Erythroblast (primary cell): ENCODE data around the gene EPN2.
A peak's percentile ranks its signal among the peaks of the same experiment; 100 is the strongest.

Source experiments
- DNase-seq, 2 experiments: peaks; one replicate each; lab custom pipeline; 2025; lab: John Stamatoyannopoulos, UW
- GATA1 ChIP-seq: IDR thresholded peaks from 2 replicates; pipeline ENCODE4 v1.6.1; 2011; ENCODE audit warnings: low read depth, mild to moderate bottlenecking, control low read depth, low read length, moderate library complexity
- POLR2A ChIP-seq: IDR thresholded peaks from 2 replicates; pipeline ENCODE4 v1.6.1; 2011; ENCODE audit warnings: mild to moderate bottlenecking, low read length

EPN2 gene

DNA sequence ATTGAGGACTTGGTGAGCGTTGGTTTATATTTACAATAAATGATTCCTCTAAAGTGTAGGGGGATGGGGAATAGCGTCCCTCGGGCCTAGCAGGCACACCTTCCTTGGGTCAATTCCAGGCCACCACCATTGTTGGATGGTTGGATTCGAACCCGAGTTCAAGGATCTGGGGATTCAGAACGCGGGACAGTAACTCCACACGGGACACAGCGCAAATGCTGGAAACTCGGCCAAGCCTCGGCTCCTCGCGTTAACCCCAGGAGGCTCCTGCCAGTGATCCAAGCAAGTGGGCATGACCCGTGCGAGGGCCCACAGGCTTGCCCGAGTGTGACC is 124.7 kb downstream of the EPN2 start:
- TF ChIP-seq GATA1 (no peak), POLR2A (no peak)
- no peak for DNase-seq

DNA sequence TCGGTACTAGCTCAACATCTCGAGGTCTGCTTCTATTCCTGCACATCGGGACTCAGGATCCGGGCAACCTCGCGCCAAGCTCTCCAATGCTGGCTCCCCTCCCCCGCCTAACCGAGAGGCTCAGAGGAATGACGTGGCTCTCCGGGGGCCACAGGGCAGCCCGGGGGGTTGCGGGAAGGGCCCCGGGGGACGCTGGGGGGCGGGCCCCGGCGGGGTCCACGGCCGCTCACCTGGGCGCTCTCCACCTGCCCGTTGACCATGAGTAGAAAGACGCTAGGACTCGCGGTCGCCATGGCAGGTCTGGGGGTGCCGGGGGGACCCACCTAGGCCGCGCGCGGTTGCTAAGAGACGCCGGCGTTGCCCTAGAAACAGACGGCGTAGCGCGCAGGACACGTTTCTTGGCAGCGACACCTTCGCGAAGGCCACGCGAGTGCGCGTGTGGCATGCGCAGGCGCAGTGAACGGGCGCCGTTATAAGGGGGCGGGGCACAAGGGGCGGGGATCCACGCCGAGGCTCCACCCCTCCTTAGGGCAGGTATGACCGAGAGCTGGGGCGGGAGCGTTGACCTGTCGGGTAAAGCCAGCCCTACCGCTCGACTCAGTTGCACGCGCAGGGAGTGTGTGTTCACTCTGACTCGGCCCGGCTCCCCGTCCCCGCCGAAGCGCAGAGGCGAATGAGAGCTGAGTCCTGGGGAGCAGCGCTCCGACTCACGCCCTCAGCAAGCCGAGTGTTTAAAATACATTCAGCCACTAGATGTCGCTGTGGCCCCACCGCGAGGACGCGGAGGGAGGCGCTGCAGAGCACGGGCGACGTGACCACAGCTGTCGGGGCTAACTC is 125.3 kb downstream of the EPN2 start, which contains the start of gene B9D1:
B9D1 (minus strand) TSS at position 447 of the 837 bp plus-strand sequence; CDS start at position 293, 154 bp downstream.
- peak; percentile 95 to 98 for DNase-seq
- TF ChIP-seq GATA1 (no peak), POLR2A (no peak)

DNA sequence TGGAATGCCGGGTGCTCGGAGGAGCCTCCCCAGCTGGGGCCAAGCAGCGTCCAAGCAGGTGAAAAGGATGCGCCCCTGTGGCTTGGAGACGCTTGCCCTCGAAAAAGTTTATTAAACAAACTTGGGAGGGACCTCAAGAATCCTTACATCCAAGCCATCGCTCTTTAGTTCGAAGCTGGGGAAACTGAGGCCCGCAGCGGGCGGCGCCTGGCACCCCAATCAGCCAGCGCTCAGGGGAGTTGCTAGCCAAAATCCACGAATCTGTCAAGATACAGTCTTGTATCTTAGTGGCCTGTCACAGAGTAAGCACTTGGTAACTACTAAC is 125.9 kb downstream of the EPN2 start:
- no peak for TF ChIP-seq POLR2A
- no peak for TF ChIP-seq GATA1
- no peak for DNase-seq

DNA sequence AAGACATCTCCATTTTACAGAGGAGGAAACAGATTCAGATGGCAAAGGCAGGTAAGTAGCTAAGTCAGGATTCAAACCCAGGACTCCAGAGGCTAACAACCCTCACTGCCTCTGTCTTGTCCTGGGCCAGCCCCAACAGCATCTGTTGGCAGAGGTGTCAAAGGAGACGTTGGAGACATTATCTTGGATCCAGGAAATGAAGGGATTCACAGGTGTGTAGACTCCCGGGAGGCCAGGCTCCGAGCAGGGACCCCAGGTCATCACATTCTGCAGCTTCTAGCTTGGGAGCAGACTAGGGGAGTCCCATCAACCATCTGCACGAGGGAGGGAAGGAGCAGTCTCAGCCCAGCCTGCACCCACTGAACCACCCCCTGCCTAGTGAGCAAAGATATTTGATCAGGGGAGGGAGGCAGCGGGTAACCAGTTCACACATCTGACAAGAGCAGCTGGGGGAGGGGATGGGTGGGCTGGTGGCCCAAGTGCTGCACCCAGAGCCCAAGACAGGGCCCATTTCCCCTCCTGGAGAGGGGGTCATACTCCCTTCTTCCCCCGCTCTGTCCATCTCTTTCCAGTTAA is 126.4 kb downstream of the EPN2 start:
- TF ChIP-seq POLR2A, result no peak
- DNase-seq, result no peak

DNA sequence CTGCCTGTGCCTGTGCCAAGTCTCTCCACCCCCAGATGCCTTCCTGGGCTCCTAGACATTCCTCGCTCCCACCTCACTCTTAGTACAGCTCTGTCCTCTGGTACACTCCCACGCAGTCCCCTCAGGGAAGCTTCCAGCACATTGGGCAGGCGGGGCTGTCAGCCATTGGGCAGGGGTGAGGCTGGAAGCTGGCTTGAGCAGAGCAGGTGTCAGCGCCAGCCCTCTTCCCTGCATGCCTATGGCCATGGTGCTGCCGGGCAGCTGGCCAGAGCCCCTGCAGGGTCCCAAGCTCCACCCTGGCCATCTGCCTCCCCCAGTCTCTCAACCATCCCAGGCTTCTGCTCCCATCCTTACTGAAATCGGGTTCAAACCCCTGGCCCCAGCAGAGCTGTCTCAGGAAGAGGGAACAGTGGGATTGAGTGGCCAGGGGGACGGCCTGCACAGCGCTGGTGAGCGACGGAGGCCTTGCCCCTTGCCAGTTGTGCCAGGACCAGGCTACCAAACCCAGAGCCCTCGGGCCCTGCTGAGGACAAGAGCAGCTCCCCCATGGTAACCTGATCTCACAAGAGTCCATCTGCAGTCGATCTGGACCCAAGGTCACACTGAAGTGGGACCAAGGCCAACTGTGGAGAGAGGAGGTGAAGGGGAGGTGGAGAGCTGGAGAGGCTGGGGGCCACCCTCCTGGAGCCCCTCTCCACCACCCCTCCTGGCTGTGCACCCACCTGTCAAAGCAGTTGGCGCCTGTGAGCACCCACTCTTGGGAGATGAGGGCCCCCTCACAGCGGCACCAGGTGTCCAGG is 127.7 kb downstream of the EPN2 start:
- TF ChIP-seq POLR2A, result no peak
- DNase-seq, result no peak

DNA sequence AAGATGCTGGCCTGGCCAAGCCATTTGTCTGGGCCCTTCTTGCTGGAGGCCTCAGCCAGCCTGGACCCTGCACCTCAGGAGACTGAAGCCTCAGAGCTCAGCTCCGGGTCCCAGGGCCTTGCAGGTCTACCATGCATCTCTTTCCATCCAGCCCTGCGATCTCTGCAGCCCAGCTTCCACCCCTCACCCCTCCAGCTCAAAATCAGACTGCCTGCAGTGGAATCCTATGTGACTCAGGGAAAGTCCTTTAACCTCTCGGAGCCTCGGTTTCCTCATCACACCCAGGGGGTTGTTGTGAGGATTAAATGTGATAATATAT is 128.3 kb downstream of the EPN2 start:
- TF ChIP-seq GATA1, result no peak
- no peak for DNase-seq

DNA sequence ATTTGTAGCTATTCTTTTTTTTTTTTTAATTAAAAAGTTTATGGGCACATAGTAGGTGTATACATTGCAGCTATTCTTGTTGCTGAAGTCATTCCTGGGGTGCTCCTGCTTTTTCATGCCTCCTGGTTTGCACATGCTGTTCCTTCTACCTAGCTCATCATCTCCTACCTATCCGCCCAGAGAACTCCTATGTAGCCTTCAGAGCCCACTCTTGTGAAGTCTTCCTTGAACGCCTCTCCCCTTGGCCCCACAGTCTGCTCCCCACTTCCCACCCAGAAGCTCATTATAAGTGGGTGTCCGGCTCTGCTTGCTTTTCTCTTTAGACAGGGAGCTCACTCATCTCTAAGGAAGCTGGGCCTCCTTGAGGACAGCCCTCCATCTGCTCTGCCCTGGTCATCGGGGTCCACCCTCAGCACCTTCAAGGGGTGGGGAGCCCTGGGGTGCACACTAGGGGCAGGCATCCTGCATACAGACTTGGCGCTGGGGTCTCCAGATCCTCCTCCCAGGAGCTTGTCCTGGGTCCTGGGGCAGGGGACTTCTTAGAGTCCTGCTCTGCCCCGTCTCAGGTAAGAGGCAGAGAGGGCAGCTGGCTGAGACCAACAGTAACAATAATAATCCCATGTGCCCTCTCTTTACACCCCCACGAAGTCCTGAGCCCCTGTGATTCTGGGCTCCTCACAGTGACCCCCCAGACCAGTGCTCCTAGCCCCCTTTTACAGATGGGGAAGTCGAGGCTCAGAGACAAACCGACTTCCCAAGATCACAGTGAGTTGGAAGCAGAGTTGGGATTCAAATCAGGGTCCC is 128.9 kb downstream of the EPN2 start:
- no peak for DNase-seq
- TF ChIP-seq POLR2A, result no peak
- no peak for TF ChIP-seq GATA1

DNA sequence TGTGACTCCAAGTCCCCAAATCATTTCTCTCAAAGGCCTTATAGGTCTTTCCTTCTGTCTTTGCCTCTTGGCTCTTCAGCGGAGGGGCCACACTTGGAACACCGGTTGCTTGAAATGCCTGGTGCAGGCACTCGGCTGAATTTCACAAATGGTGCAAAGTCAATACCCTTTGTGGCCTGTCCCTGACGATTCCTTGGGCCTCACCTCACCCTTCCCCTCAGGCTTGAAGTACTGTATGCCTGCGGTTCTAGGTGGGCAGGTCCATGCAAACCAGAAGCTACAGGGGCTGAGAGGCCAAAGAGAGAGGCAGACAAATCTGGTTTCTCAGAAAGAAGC is 129.4 kb downstream of the EPN2 start:
- TF ChIP-seq GATA1 (no peak), POLR2A (no peak)
- DNase-seq, result no peak

DNA sequence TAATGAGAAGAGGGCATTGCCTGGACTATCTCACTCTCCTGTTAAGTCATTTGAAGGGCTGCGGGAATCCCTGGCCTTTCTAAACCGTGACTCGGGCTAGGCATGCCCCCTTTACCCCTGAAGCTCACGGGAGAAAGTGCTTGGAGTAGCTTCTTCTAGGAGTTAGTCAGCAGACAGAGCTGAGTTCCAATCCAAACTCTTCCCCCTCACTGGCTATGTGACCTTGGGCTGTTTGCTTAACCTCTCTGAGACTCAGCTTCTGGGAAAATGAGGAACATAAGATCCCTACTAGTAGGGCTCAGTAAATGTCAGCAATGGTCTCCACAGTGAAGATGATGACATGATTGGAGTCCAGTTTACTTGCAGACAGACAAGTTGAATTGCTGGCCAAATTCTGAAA is 131.1 kb downstream of the EPN2 start:
- peak in 1 of 2 experiments; percentile 20 for DNase-seq
- TF ChIP-seq POLR2A, result no peak
- no peak for TF ChIP-seq GATA1

DNA sequence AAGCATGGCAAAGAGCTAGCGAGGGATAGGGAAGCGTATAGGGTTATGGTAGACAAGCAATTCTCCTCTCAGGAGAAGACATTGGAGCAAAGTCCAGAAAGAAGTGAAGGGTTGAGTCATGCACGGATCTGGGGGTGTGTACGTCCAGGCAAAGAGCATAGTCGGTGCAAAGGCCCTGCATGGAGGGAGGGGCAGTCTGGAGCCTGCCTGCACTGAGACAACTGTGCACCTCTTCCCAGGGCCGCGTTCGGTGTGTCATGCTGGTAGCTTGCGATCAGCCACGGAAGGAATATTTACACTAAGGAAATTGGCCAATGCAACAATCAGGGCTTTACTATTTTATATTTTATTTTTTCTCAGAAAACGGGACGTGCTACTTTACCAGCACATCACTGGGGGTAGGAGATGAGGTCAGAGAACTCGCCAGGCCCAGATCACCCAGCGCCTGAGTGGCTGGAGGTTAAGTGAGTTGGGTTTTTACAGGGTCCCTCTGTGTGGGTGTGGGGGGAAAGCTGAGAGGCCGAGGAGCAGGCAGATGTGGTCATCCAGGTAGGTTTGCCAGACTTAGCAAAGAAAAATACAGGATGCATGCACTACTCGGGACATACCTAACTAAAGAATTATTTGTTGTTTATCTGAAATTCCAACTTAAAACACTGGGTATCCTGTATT is 132.1 kb downstream of the EPN2 start:
- TF ChIP-seq GATA1 (no peak), POLR2A (no peak)
- no peak for DNase-seq

DNA sequence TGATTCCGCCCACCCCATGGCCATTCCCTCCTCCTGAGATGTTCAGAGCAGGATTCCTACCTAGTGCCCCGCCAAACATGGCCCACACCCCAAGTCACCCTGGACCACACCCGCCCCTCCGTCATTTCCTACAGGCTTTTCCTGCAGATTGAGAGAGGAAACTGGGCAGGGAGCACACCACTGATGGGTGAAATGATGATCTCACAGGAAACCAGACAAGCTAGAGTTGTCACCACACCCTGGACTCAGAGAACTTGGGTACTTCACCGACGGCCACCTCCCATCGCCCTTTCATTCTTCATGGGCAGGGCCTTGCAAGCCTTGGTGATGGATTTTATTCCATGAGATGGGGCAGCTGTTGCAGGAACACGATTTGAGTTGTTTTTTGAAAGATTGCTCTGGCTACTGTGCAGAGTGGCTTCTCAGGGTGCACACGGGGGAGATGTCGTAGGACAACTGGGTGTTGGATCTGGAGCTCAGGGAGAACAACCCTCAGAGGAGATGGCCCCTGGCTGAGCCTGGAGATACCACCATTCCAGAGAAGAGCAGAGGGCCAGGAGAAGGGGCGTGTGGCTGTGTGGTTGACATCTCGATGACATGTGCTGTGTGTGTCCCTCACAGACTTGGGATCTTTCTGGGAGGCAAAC is 132.8 kb downstream of the EPN2 start:
- TF ChIP-seq POLR2A (no peak), GATA1 (no peak)
- DNase-seq, result no peak

DNA sequence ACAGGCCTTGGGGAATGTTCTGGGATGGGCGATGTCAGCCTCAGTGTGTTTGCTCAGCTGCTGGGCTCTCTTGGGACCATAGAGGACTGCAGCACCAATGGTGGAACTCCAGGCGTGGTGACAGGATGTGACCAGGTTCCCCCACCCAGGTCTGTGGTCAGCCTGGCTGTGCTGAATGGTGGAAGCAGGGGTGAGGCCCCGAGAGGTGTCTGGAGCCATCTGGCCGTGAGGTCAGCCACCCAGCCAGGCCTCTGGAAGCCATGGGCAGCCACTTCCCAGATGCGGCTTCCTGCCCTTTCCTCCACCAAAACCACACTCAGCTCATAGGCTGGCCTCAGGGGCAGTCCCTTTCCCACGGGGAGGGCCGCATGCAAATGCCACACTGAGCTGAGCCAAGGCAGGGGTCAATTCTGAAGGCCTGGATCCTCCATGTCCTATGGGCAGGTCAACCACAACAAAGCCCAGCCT is 133.4 kb downstream of the EPN2 start:
- DNase-seq, result no peak

DNA sequence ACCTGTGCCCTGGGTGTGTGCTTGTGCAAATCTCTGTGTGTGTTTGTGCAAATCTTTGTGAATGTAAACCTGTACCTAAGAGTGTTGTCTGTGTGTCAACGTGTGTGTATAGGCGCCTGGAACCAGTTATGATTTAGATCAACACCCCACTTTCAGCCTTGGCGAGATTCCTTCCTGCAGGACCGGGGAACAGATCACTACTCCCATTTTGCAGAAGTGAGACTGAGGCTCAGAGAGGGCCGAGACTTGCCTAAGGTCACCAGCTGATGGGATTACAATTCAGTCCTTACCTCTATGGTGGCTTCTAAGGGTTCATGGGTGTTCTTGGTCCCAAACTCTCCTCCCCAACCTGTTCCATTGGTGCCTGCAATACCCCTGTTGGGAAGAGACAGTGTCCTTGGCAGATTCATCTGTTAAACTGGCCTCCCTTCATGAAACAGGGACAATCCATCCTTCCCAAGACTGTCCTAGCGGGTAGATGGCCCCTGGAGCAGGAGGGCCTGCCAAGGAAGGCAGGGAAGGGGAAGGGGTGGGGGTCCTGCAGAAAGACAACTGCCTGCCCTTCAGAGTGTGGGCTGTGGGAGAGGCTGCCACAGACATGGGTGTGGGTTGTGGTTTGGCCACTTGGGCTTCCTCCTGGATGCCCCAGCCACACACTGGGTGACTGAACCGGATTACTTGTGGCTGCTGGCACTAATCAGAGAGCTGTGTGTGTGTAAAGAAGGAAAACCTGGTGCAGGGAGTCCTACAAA is 134.3 kb downstream of the EPN2 start:
- TF ChIP-seq POLR2A (no peak), GATA1 (no peak)
- DNase-seq, result no peak

More for the DNA sequence above, 133.4 kb downstream of the EPN2 start:
- TF ChIP-seq POLR2A (no peak), GATA1 (no peak)
